Inflammatory macrophage treated with lipopolysaccharide for 1 hour (primary cell): ENCODE data around the gene XYLB.
"Not testable (repeated sequence)": the region's sequence is repeated elsewhere in the genome, so short reads cannot be mapped to it uniquely, and the experiment has no call there.

Experiments
- DNase-seq, 2 donors: peaks; one replicate each; pipeline ENCODE4 v3.0.0-alpha.2; 2020 to 2022

Gene XYLB

DNA sequence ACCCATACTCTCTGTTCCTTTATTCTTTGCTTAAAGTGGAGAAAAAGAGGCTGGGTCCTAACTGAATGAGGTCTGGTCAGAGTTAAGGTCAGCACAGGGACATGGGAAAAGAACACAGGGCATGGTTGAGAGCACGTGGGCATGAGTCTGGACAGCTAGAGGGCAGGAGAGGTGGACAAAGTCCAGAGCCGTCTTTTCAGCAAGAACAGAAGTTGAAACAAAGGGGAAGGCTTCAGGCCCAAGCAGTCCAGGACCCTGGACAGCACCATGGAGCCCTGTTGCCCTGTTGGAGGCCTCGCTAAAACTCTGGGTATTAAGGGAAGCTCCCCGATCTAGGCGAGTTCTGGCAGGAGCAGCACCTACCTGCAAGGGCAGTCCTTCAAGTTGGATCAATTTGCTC lies 50.7 kb downstream of the XYLB start:
- peak in 1 of 2 donors; percentile 2 for DNase-seq

DNA sequence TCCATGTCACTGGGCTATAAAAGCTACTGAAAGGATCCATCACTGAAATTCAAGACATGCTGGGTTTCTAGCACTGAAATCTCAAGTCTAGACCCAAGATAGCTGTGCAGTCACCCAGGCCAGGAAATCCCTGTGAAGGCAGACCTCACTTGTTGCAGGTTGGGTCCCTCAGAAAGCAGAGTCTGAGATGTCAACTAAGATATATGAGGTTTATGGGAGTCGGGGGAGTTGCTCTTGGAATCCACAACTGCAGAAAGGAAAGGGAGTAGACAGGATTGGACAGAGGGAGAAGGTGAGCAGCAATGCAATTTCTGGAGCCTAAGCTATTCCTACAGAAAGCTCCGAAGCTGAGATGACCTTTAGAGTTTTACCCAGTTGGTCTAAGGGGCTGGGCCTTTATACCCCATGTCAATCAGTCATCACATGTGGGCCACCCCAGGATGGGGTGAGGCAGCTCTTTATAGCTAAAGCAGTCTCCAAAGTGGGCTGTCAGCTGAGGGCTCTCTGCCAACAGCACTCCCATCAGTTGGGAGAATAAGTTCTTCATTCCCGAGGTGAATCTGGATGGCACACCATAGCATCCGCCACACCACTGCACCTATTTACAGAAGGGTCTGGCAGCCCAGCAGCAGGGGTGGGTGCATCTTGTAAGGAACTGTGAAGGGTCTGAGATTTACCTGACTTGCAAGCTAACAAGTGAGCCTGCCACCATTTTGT lies 54.8 kb downstream of the XYLB start:
- no peak for DNase-seq

DNA sequence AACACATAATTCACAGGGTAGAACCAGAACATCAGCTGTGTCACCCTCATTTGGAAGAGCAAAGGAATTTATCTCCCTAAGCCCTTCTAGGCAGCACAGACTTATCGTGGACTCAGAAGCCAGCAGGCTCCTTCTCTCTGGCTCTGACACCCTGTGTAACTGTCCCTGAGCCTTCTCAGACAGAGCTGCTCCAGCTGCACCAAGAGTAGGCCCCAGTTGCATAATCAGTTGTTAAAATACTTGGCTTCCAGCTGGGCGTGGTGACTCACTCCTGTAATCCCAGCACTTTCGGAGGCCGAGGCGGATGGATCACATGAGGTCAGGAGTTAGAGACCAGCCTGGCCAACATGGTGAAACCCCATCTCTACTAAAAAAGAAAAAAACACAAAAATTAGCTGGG lies 57.7 kb downstream of the XYLB start:
- no peak for DNase-seq

DNA sequence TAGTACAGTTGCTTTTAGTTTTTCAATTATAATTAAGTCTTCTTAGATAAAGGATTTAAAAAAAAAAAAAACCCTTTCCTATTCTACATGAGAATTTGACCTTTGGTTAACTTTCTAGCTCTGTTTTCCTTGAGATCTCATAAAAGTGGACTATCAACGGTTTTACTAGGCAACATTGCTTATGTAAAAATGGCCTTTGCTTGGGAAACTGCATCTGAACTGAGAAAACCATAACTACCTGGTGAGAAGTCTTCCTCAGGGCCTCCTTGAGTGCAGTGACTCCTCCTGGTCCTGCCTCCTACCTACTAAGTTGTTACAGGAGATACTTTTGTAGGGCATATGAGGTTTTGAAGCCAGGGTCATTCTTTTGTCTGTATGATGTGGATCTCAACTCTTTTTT lies 65.0 kb downstream of the XYLB start:
- no peak for DNase-seq

DNA sequence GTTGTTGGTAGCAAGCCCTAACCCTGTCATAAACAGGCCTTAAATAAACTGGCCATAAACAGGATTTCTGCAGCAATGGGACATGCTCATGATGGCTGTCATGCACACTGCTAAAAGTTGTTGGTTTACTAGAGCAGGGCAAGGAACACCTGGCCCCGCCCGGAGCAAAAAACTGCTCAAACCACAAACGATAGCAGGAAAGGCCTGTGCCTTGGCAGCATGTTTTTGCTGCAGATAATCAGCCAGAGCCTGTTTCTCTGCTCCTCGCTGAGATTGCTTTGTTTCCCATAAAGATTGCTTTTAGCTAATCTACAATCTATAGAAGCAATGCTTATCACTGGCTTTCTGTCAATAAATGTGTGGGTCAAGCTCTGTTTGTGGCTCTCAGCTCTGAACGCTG lies 74.2 kb downstream of the XYLB start:
- DNase-seq, result not testable (repeated sequence)

DNA sequence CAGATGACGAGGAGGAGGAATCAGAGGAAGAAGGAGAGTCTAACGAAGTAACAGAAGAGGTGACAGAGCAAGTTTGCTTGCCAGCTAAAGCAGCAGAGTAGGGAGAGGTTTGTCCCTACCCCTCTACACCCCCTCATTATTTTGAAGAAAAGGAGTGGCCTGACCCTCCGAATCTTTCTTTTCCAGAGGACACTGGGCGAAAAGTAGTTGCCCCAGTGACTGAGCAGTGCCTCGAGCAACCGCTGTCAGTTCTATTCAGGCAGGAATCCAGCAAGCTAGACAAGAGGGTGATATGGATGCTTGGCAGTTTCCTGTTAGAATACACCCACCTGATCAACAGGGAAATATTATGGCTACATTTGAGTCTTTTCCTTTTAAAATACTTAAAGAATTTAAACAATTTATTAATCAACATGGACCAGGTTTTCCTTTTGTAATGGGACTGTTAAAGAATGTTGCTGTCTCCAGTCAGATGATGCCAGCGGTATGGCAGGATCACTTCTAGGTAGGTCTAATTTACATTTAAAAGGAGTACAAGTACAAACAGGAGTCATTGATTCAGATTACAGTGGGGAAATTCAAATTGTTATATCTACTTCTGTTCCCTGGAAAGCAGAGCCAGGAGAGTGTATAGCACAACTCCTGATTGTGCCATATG lies 75.2 kb downstream of the XYLB start:
- no peak for DNase-seq

DNA sequence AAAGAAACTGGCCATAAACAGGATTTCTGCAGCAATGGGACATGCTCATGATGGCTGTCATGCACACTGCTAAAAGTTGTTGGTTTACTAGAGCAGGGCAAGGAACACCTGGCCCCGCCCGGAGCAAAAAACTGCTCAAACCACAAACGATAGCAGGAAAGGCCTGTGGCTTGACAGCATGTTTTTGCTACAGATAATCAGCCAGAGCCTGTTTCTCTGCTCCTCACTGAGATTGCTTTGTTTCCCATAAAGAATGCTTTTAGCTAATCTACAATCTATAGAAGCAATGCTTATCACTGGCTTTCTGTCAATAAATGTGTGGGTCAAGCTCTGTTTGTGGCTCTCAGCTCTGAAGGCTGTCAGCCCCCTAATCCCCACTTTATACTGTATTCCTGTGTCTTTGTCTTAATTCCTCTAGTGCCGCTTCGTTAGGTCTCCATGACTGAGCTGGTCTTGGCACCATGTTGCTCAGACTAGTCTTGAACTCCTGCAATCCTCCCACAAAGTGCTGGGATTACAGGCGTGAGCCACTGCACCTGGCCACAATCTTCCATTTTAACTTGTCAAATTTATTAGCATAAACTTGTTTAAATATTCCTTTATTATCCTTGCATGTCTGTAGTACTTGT lies 80.3 kb downstream of the XYLB start:
- DNase-seq, result not testable (repeated sequence)

DNA sequence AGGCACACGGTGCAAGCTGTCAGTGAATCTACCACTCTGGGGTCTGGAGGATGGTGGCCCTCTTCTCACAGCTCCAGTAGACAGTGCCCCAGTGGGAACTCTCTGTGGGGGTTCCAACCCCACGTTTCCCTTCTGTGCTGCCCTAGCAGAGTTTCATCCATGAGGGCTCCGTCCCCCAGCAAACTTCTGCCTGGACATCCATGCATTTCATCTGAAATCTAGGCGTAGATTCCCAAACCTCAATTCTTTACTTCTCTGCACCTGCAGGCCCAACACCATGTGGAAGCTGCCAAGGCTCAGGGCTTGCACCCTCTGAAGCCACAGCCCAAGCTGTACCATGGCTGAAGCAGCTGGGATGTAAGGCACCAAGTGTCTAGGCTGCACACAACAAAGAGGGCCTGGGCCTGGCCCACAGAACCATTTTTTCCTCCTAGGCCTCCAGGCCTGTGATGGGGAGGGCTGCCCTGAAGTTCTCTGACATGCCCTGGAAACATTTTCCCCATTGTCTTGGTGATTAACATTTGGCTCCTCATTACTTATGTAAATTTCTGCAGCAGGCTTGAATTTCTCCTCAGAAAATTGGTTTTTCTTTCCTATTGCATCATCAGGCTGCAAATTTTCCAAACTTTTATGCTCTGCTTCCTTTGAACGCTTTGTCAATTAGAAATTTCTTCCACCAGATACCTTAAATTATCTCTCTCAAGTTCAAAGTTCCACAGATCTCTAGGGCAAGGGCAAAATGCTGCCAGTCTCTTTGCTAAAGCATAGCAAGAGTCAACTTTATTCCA lies 86.5 kb downstream of the XYLB start:
- not testable (repeated sequence) for DNase-seq

DNA sequence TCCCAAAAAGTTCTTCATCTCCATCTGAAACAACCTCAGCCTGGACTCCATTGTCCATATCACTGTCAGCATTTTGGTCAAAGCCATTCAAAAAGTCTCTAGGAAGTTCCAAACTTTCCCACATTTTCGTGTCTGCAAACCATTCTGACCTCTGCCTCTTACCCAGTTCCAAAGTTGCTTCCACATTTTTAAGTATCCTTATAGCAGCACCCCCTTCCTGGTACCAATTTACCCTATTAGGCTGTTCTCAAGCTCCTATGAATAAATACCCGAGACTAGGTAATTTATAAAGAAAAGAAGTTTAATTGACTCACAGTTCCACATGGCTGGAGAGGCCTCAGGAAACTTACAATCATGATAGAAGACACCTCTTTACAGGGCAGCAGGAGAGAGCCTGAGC lies 87.1 kb downstream of the XYLB start:
- not testable (repeated sequence) for DNase-seq

DNA sequence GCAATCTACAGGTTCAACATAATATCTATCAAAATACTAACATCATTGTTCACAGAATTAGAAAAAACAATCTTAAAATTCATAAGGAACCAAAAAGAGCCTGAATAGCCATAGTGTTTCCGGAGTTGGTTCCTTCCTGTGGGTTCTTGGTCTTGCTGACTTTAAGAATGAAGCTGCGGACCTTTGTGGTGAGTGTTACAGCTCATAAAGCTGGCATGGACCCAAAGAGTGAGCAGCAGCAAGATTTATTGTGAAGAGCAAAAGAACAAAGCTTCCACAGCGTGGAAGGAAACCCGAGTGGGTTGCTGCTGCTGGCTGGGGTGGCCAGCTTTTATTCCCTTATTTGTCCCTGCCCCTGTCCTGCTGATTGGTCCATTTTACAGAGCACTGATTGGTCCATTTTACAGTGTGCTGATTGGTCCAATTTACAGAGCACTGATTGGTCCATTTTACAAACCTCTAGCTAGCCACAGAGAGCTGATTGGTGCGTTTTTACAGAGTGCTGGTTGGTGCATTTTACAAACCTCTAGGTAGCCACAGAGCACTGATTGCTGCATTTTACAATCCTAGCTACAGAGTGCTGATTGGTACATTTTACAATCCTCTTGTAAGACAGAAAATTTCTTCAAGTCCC lies 92.0 kb downstream of the XYLB start:
- DNase-seq, result peak in 1 of 2 donors; percentile 16

DNA sequence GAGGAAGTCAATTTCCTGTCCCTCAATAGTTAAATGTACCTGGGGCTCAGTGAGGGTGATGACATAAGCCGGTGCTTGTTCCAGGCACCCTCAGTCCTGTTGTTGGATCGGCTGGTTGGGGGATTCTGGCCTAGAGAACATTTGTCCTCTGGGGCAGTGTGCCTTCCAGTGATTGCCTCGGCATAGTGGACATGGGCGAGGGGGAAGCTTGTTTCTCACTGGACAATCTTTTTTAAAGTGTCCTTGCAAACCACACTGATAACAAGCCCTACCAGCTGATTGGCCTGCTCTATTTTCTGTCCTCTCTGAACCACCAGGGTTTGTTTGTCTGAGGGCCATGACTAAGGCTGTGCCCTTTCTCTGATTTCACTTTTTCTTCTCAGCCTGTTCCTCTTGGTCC lies 96.6 kb downstream of the XYLB start:
- not testable (repeated sequence) for DNase-seq

DNA sequence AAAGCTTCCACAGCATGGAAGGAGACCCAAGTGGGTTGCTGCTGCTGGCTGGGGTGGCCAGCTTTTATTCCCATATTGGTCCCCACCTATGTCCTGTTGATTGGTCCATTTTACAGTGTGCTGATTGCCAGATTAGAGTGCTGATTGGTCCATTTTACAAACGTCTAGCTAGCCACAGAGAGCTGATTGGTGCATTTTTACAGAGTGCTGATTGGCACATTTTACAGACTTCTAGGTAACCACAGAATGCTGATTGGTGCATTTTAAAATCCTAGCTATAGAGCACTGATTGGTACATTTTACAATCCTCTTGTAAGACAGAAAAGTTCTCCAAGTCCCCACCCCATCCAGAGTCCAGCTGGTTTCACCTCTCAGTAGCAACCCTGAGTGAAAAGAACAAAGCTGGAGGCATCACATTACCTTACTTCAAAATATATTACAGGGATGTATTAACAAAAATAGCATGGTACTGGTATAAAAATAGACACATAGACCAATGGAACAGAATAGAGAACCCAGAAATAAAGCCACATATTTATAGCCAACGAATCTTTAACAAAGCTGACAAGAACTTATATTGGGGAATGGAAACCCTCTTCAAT lies 99.6 kb downstream of the XYLB start:
- DNase-seq, result no peak

DNA sequence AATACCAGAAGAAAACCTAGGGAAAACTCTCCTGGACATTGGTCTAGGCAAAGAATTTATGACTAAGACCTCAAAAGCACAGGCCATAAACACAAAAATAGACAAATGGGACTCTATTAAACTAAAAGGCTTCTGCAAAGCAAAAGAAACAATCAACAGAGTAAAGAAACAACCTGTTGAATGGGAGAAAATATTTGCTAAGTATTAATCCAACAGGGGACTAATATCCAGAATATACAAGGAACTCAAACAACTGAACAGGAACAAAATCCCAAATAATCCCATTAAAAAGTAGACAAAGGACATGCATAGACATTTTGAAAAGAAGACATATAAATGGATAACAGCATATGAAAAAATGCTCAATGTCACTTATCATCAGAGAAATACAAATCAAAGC lies 100.2 kb downstream of the XYLB start:
- DNase-seq, result no peak

DNA sequence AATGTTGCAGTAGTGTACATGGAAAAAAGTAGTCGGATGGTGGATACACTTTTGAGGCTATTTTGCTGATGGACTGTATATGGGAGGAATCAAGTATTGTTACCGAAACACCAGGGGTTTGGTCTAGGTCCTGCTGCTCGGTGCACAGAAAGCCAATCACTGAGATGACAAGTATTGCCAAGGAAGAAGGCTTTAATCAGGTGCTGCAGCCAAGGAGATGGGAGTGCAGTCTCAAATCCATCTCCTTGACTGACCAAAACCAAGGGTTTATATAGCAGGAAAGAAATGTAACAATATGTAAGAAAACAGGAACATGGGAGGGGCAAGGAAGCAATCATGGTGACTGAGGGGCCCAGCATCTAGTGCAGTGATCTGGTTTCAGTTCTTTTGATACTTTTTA lies 104.3 kb downstream of the XYLB start:
- no peak for DNase-seq

DNA sequence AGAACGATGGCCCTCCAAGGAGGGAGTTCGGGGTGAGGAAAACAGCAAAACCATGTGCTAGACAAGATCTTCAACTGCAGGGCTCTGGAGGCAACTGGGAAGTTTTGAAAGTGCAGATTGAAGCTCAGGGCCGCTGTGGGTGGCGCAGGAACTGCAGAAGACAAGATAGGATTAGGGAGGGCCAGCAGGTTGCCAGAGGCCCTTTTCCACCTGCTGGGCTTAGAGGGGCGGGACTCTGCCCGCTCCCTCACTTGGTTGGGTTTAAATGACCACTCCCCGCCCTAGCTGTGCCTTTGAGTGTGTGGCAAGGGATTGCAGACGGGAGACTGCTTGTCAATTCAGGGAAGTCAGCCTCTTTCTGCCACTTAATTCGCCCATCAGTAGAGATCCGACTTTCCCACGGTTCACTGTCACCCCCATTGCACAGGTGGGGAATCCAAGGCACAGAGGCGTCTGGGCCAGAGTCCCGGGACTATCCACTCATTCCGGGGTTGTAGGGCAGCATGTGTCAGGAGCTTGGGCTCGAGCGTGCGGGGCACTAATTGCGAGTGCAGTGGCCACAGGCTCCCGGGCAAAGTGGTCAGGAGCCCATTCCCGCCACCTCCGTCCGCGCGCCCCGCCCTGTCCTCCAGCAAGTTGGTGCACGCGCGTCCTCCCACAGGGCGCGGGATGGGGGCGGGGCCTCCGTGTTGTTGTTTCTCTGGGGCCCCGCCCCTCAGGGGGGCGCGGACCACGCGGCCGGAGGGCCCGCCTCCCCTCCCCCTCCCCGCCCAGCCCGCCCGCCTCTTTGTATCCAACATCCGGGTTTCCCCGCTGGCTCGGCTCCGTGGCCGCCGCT lies 106.7 kb downstream of the XYLB start, which contains the start of gene ACVR2B:
Gene ACVR2B (plus strand): TSS at position 816 of the 838 bp plus-strand sequence. CDS start 433 bp downstream, outside the sequence.
- peak; percentile 63 to 80 for DNase-seq

DNA sequence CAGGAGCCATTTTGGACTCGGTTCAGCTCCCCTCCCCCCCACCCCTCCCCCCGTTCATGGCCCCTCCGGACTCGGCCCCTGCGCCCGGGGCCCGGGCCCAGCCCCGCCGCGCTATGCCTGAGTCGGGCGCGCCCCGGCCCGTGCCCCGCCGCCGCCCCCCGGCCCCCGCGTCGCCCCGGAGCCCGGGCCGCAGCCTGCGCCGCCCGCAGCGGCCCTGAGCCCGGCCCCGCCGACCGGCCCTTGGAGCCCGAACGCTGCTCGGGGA lies 107.3 kb downstream of the XYLB start:
- DNase-seq, result no peak

DNA sequence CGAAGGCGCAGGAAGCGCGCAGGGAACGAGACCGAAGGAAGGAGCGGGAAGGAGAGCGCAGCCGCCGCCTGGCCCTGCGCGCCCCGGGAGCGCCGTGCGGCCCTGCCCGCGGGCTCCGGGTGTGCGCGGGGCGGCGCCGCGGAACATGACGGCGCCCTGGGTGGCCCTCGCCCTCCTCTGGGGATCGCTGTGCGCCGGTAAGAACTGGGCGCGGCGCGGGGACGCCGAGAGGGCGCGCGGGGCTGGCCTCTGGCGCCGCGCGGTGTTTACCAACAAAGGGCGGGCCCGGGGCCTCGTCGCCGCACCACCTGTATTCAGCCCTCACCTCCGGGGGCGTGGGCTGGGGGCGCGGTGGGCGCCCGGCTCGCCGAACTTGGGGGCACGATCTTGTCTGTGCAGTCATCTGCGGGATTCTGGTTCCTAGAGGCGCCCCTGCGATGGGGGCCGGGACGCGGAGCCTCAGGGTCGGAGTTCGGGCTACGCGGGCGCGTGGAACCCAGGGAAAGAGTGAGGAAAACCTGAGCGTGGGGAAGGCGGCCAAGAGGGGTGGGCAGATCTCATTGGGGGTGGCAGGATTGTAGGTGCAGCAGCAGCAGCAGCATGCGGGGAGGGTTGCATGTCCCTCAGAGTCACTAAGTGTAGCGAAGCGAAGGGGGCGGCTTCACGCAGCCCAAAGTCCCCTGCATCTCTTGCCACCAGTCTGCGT lies 107.7 kb downstream of the XYLB start:
- peak in 1 of 2 donors; percentile 8 for DNase-seq

DNA sequence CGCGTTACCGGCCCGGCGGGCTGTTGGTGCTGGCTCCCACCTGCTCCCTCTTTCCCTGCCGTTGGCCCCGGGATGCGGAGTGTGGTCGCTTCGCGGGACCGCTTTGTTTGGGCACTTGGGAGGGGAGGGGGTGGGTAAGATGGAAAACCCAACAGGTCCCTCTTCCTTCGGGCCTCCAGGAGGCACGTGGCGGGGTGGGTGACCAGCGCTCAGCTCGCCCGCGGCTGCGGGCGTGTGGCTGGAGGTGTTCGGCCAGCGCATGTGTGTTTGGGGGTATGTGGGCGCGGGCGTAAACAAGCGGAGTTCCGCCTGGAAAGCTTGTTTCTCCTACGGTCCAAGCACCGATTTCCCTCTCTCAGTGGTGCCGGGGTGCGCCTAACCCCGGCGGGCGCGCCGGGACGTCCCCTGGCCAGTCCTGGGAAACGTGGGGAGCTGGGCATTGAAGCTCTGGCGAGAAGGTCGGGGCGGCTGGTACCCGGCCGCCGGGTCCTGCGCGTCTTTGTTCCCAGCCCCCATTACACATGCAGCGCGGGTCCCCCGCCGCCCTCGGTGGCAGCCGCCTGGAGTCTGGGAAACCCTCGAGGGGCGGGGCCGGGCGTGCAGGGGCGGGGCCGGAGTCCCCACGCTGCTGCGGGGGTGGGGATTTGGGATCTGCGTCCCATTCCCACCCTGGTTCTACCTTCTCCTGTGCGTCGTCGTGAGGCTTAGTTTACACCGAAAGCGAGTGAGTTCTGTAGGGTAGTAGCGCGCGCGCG lies 108.5 kb downstream of the XYLB start:
- peak in 1 of 2 donors; percentile 14 for DNase-seq

DNA sequence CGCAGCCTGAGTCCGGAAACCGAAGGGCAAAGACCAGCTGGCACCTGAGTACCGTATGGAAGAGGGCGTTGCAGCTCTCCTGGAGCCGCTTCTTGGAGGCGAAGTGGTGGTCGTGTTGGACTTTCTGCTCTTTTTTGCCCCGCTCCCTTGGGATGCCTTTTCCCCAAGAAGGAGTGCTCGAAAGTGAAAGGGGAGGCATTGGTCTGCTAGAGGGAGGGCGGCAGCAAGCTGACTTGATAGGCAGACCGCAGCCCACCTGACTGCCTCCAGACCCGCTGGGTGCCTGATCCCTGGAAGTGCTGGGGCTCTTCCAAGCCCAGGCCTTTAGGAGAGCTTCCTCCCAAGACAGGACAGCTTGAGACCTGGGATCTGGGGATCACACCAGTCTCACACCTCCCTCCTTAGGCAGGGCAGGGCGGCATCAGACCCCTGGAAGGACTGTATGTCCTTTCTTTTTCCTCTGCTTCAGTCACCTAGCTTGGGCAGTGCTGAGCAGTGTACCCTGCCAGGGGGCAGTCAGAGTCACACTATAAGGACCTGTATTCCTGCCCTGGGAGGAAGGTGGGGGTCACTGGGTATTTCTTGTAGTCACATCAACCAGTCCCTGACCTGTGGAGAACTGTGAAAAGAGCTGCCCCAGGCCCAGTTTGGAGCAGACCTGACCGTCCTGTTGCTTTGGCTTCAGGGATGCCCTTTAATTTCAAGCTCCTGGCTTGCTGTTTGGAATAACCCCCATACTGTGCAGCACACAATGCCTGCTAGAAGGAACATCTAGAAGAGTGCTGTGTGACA lies 109.2 kb downstream of the XYLB start:
- no peak for DNase-seq
